ENCODE data around the gene VANGL2. TPM values are rescaled to one million over a fixed set of nuclear protein-coding genes. Genes with fewer than 3 reads are reported as not detected.

Gene VANGL2
- total and polyA plus RNA-seq, 2 of the 8 experiments (the other 6 are each of a cell fraction or from before 2014, with no cell fraction given) = 62.5 to 118 TPM

DNA sequence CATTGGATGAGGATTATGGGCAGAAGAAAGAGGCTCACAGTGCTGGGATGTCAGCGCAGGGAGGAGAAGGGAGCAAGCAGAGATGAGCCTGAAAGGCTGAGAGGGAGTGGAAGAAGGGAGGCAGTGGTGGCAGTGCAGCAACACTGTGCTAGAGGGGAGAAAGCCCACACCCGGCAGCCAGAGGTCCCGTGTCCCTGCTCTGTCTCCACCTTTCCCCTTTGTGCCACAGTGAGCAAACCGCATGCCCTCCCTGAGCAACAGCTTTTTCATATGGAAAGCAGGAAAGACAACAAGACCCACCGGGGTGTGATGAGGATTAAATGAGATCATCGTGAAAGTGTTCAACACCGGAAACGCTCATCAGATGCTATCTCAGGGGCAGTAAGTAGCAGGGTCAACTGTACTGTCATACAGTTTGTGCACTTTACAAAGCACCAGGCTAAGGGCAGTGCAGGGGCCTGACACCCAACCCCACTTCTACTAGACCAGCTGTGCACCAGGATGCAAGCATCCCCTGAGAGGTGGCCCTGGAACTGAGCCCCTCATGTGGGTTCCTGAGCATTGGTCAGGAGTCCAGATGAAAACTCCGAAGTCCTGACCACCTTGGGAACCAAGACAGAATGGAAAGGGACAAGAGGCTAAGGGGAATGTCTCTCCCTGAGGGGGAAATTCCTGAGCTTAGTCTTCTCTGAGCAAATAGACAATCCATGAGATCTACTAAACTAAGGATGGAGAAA is 24.4 kb upstream of the VANGL2 start:
- Histone ChIP-seq H3K9ac (replicated peaks in 1 of 4; ENCODE audit: extremely low read depth in 1 of 4, low read depth in 3 of 4, low read length in 3 of 4) (peak overlapping the region in 2 of 4 experiments; percentile 48 to 51; a peak in 4 of 7 replicates), H4K91ac (replicated peaks; ENCODE audit: insufficient read length, low read length) (peak overlapping the region; percentile 35), H2AFZ (ENCODE audit: low read length) (peak overlapping the region; percentile 80), H3K9me3 (ENCODE audit: insufficient read depth in 2 of 2, low read depth in 1 of 2, low read length in 1 of 2) (no peaks in the 10 kb centered on the region), H3K27me3 (replicated peaks in 1 of 4; ENCODE audit: control insufficient read depth in 3 of 4, extremely low read depth in 1 of 4, insufficient read depth in 3 of 4, low read length in 3 of 4) (no peaks in the 10 kb centered on the region), H3K23ac (ENCODE audit: insufficient read length) (no peak overlapping the region), H3K56ac (replicated peaks; ENCODE audit: insufficient read length, low read depth, low read length) (no peak overlapping the region), H4K5ac (ENCODE audit: insufficient read length, low read depth, low read length) (no peak overlapping the region), H2BK12ac (ENCODE audit: low read depth, low read length) (peak overlapping the region; percentile 96), H3K79me1 (ENCODE audit: low read depth, low read length) (no peaks in the 10 kb centered on the region), H3K4ac (replicated peaks; ENCODE audit: insufficient read length, low read depth, low read length) (no peak overlapping the region), H2AK5ac (ENCODE audit: low read depth, low read length) (no peak overlapping the region), H3K4me2 (ENCODE audit: insufficient read depth in 1 of 2, low read depth in 2 of 2, low read length in 2 of 2) (peak overlapping the region; percentile 55 to 71), H2BK20ac (ENCODE audit: low read length) (peak overlapping the region; percentile 56; the same call in 1 of the 2 replicates), H2BK120ac (replicated peaks; ENCODE audit: low read depth, low read length) (peak overlapping the region; percentile 16), H3K36me3 (ENCODE audit: control insufficient read depth in 2 of 4, insufficient read depth in 4 of 4, low read length in 3 of 4) (no peaks in the 10 kb centered on the region), H2BK15ac (ENCODE audit: low read length) (peak overlapping the region; percentile 26; the same call in 1 of the 2 replicates), H3K18ac (ENCODE audit: extremely low read depth, low read length) (peak overlapping the region; percentile 65), H3K4me3 (ENCODE audit: extremely low read depth in 1 of 4, insufficient read depth in 2 of 4, low read depth in 3 of 4, low read length in 4 of 4) (peak overlapping the region in 2 of 4 experiments; percentile 5 to 30; a peak in 1 of 8 replicates), H4K8ac (ENCODE audit: extremely low read depth, insufficient read depth, low read length) (peak overlapping the region; percentile 75; the same call in 1 of the 2 replicates), H4K20me1 (replicated peaks in 1 of 2; ENCODE audit: control insufficient read depth in 1 of 2, insufficient read depth in 2 of 2, low read length in 2 of 2) (no peaks in the 10 kb centered on the region), H3K4me1 (replicated peaks in 1 of 4; ENCODE audit: control insufficient read depth in 3 of 4, insufficient read depth in 4 of 4, low read length in 3 of 4) (peaks cover 8 to 21% (median 16%) of the 10 kb centered on the region in 4 experiments), H3K14ac (ENCODE audit: insufficient read length) (no peak overlapping the region), H2BK5ac (ENCODE audit: low read depth, low read length) (peak overlapping the region; percentile 76; the same call in 1 of the 2 replicates), H3K27ac (ENCODE audit: low read depth, low read length) (no peak overlapping the region), H3K23me2 (ENCODE audit: low read depth, low read length) (0 out of 2 replicates have a peak, but pooled peaks cover 2% of the 10 kb centered on the region), H3K79me2 (ENCODE audit: control insufficient read depth in 1 of 2, insufficient read depth in 2 of 2, low read length in 2 of 2) (no peaks in the 10 kb centered on the region)
- DNase-seq (ENCODE audit: low read depth in 1 of 2, low spot score in 2 of 2) (no peak), FAIRE-seq (peak; percentile 52)
- ChIA-PET POLR2A (ENCODE audit: partially characterized antibody) (interaction anchor here (0.6 to 11.6 kb wide), 10 partner anchors 17 to 131 kb away, joined by 3 to 244 read pairs (median 5); partner anchors contain the start of genes COPA, DCAF8, NCSTN and NHLH1), CTCF (ENCODE audit: partially characterized antibody) (interaction anchor here (0.8 to 15.1 kb wide), 34 partner anchors 12 to 299 kb away, joined by 3 to 683 read pairs (median 4); partner anchors contain the start of genes NCSTN and NHLH1)
- WGBS, 2 experiments (ENCODE audit: extremely low coverage in 1 of 2, insufficient coverage in 1 of 2, insufficient read length in 1 of 2, insufficient replicate concordance in 2 of 2, low coverage in 1 of 2, low lambda C conversion rate in 2 of 2, missing lambda C conversion rate in 1 of 2) = 23% methylated on average over 9 of the region's 9 CpGs; no CpG with 5 or more reads in 1 of the 2 experiments
- TF ChIP-seq JUN (IDR thresholded peaks at IDR 0.05; ENCODE audit: low read depth, low read length) (peak; percentile 53; the same call in 1 of the 2 replicates), SAP30 (IDR thresholded peaks at IDR 0.05; ENCODE audit: insufficient read depth, insufficient replicate concordance, low read length) (no peak), JUND (IDR thresholded peaks at IDR 0.05; ENCODE audit: low read length) (peak; percentile 46; the same call in 1 of the 2 replicates)
